CD4-positive, alpha-beta T cell (primary cell): ENCODE results near the gene COL23A1. TPM values are rescaled to one million over a fixed set of nuclear protein-coding genes. Genes with fewer than 3 reads are reported as not detected.

Experiments
- ATAC-seq: fragments of 200-7000 bp; cut with Tn5 transposase; one replicate; pipeline ENCODE4 v1.10.0; 2022; ENCODE audit warnings: mild to moderate bottlenecking; ENCODE audit not compliant: poor library complexity
- CTCF ChIA-PET: fragments of 350-600 bp; sonication (Branson Sonifier 250); formaldehyde crosslinking; loops from one replicate; lab custom pipeline; 2021; ENCODE audit warnings: antibody characterized with exemption, inconsistent platforms; lab: Charles Lee
- POLR2A ChIA-PET: fragments of 350-600 bp; sonication (Branson Sonifier 250); formaldehyde crosslinking; loops from one replicate; lab custom pipeline; 2021; ENCODE audit warnings: antibody characterized with exemption, inconsistent platforms; lab: Charles Lee
- DNase-seq, 14 experiments: peaks; one replicate each; pipeline ENCODE4 v3.0.0-alpha.2; 2013 to 2020; ENCODE audit warnings: mixed read lengths in 2 of 14
- H3K27ac ChIP-seq, 2 donors: one replicate each; pipeline versions ENCODE4 v1.5.1 to v1.7.0; 2013; ENCODE audit warnings: low read length in 2 of 2, low read depth in 1 of 2, mild to moderate bottlenecking in 1 of 2
- H3K27me3 ChIP-seq, 2 experiments: 1 replicate in 1 of 2; 2 replicates in 1 of 2; pipeline versions ENCODE4 v1.6.1 to v1.7.0; 2013; ENCODE audit warnings: low read length in 2 of 2, control low read depth in 1 of 2, mild to moderate bottlenecking in 1 of 2, moderate library complexity in 1 of 2; ENCODE audit not compliant: insufficient read depth in 2 of 2, control insufficient read depth in 1 of 2
- H3K36me3 ChIP-seq: one replicate; pipeline ENCODE4 v1.6.1; 2013; ENCODE audit warnings: low read length, control low read depth; ENCODE audit not compliant: insufficient read depth
- H3K4me1 ChIP-seq: one replicate; pipeline ENCODE4 v1.6.1; 2013; ENCODE audit warnings: low read length, control low read depth; ENCODE audit not compliant: insufficient read depth
- H3K4me3 ChIP-seq: one replicate; pipeline ENCODE4 v1.5.1; 2013; ENCODE audit warnings: mild to moderate bottlenecking, low read length, moderate library complexity
- H3K9me3 ChIP-seq, 2 experiments: 1 replicate in 1 of 2; 2 replicates in 1 of 2; pipeline versions ENCODE4 v1.6.1 to v1.7.0; 2013; ENCODE audit warnings: low read length in 2 of 2, mild to moderate bottlenecking in 2 of 2, control low read depth in 1 of 2, moderate library complexity in 1 of 2; ENCODE audit not compliant: control insufficient read depth in 1 of 2, insufficient read depth in 1 of 2
- H3K27ac Mint-ChIP-seq: one replicate; pipeline ENCODE4 v1.8.0; 2020; ENCODE audit warnings: mixed read lengths
- H3K27me3 Mint-ChIP-seq: one replicate; pipeline ENCODE4 v1.8.0; 2021; ENCODE audit warnings: mixed read lengths
- H3K36me3 Mint-ChIP-seq: one replicate; pipeline ENCODE4 v1.8.0; 2021; ENCODE audit warnings: low read depth, mixed read lengths
- H3K4me1 Mint-ChIP-seq: one replicate; pipeline ENCODE4 v1.8.0; 2021; ENCODE audit warnings: low read depth, mixed read lengths
- H3K4me3 Mint-ChIP-seq: one replicate; pipeline ENCODE4 v1.8.0; 2020; ENCODE audit warnings: mild to moderate bottlenecking, mixed read lengths
- H3K9me3 Mint-ChIP-seq: one replicate; pipeline ENCODE4 v1.8.0; 2020; ENCODE audit warnings: mixed read lengths
- intact Hi-C, 2 experiments: fragments of 100-400 bp; cut with DNase I in 1 of 2; cut with micrococcal nuclease in 1 of 2; formaldehyde crosslinking; loops; one replicate each; pipeline versions ENCODE4 v1.15.1 to v1.9.0; 2023 to 2025; cut with DNase I, micrococcal nuclease
- total RNA-seq, 174 experiments: library from RNA in 2 of 174; stranded (reverse) in 2 of 174; gene quantifications; one replicate each; pipeline ENCODE4 v1.2.3 and lab custom pipeline; 2021 to 2026
- TF ChIP-seq, protein P1 (sequence below): fragments of 200-600 bp; IDR thresholded peaks from one replicate; pipeline ENCODE4 v1.8.0; 2022; ENCODE audit warnings: antibody characterized with exemption, mild to moderate bottlenecking

The COL23A1 gene
- total RNA-seq, 2 experiments from 2014 or later = not detected

DNA sequence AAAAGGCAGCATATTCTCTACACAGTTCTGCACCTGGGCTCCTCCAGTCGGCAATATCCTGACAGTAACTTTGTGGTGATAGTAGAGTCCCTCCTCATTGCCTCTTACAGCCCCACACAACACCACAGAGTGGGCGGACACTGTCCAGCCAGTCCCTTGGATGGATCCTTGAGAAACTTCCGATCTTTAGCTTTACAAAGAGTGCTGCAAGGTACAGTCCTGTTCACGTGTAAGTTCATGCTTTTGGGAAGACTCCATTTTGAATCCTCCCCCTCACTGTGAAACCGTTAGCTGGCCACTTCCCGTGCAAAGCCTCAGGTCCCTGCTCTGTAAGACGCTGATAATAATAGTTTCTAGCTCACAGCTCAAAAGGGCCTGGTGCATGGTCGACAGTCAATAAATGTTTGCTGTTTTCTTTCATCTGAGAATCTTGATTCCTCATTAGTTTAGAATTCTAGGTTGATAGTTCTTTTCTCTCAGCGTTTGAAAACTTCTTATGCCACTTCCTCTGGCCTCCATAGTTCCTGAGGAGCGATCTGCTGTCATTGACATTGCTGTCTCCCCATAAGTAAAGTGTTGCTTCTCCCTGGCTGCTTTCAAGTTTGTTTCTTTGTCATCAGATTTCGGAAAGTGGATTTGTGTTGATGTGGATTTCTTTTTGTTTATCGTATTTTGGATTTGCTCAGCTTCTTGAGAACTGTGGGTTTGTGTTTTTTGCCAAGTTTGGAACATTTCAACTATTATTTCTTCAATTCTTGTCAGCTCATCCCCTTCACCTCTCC is 82.9 kb downstream of the COL23A1 start:
- CTCF ChIA-PET = no interaction called here
- no peaks in the 10 kb centered on the region for H3K27me3 ChIP-seq
- intact Hi-C loops = no loop called here
- no peaks in the 10 kb centered on the region for H3K9me3 ChIP-seq
- H3K4me3 ChIP-seq = no peak overlapping the region
- DNase-seq (no peak), ATAC-seq (no peak)
- POLR2A ChIA-PET = interaction anchor here (0.7 kb wide), 1 partner anchor 29 kb away, joined by 3 read pairs; no protein-coding TSS in a partner anchor
- Mint-ChIP-seq H3K27ac (no peak overlapping the region), H3K27me3 (peaks cover 5% of the 10 kb centered on the region), H3K4me1 (no peaks in the 10 kb centered on the region), H3K9me3 (no peaks in the 10 kb centered on the region), H3K36me3 (no peaks in the 10 kb centered on the region), H3K4me3 (no peak overlapping the region)
- H3K27ac ChIP-seq = no peak overlapping the region
- no peaks in the 10 kb centered on the region for H3K4me1 ChIP-seq
- TF ChIP-seq, protein P1, sequence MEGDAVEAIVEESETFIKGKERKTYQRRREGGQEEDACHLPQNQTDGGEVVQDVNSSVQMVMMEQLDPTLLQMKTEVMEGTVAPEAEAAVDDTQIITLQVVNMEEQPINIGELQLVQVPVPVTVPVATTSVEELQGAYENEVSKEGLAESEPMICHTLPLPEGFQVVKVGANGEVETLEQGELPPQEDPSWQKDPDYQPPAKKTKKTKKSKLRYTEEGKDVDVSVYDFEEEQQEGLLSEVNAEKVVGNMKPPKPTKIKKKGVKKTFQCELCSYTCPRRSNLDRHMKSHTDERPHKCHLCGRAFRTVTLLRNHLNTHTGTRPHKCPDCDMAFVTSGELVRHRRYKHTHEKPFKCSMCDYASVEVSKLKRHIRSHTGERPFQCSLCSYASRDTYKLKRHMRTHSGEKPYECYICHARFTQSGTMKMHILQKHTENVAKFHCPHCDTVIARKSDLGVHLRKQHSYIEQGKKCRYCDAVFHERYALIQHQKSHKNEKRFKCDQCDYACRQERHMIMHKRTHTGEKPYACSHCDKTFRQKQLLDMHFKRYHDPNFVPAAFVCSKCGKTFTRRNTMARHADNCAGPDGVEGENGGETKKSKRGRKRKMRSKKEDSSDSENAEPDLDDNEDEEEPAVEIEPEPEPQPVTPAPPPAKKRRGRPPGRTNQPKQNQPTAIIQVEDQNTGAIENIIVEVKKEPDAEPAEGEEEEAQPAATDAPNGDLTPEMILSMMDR = no peak
- no peaks in the 10 kb centered on the region for H3K36me3 ChIP-seq

DNA sequence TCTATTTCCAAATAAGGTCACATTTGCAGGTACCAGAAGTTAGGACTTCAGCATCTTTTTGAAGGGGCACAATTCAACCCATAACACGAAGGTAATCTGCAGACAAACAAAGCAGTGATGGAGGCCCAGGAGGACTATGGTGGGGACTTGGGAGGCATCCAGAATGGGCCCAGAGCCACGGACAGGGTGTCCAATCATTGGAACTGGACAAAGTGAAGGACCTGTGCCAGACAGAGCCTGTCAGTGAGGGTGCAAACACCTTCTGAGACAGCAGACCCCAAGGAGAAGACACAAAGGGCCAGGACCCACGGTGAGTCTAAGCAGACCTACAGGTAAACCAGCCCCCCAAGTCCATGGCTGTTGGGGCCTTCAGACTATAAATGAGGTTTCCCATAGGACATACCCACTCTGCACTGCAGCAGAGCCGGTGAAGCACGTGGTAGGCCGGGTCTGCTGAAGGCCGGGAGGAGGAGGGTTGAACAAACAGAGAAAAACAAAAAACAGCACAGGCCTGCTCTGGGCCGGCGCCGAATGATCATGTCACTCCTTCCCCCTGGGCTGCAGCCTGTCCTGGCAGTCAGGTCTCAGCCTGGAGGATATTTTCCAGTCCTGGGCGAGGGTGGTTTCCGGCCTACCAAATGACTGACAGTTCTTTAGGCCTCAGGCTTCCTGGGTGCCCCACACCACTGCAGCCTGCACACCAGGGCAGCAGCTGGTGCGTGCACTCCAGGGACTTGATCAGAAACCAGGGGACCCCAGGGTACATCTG is 84.4 kb downstream of the COL23A1 start:
- Mint-ChIP-seq H3K4me3 (no peak overlapping the region), H3K36me3 (no peaks in the 10 kb centered on the region), H3K27me3 (no peaks in the 10 kb centered on the region), H3K9me3 (no peaks in the 10 kb centered on the region), H3K4me1 (no peaks in the 10 kb centered on the region), H3K27ac (no peak overlapping the region)
- Histone ChIP-seq H3K36me3 (no peaks in the 10 kb centered on the region), H3K4me1 (no peaks in the 10 kb centered on the region), H3K9me3 (no peaks in the 10 kb centered on the region), H3K27ac (no peak overlapping the region), H3K4me3 (no peak overlapping the region), H3K27me3 (no peaks in the 10 kb centered on the region)
- intact Hi-C loops = no loop called here
- ATAC-seq (no peak), DNase-seq (no peak)
- TF ChIP-seq, protein P1 = no peak
- POLR2A ChIA-PET = no interaction called here
- CTCF ChIA-PET = no interaction called here

DNA sequence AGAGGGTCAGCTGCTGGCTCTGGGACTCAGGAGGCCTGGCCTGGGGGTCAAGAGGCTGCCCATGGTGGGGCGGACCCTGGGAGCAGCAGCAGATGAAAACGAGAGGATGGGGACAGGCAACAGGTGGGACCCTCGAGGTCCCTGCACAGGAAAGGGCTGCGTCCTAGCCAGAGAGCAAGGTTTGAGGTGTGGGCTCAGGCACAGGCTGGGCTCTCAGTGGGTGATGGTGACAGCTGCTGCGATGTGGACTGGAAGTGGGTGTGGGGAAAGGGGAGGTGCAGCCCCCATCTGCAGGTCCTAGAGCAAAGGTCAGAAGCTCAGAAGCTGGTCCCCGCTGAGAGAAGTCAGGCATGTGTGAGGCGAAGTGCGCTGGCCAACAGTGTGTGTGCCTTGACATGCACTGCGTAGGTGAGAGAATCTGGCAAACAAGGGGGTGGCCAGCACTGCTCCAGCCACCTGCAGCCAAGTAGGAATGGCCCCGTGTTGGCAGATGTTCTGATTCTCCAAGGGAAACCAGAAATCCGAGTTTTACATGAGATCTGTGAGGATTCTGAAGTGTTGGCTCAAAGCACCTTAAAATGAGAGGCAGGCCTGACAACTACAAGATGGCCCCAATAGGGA is 85.7 kb downstream of the COL23A1 start:
- no peaks in the 10 kb centered on the region for H3K9me3 Mint-ChIP-seq
- Histone ChIP-seq H3K36me3 (no peaks in the 10 kb centered on the region), H3K9me3 (no peaks in the 10 kb centered on the region), H3K4me1 (no peaks in the 10 kb centered on the region), H3K27me3 (no peaks in the 10 kb centered on the region), H3K27ac (no peak overlapping the region), H3K4me3 (no peak overlapping the region)
- CTCF ChIA-PET = no interaction called here
- H3K4me3 Mint-ChIP-seq = no peak overlapping the region
- ATAC-seq (no peak), DNase-seq (no peak)
- intact Hi-C loops = no loop called here
- POLR2A ChIA-PET = no interaction called here
- no peaks in the 10 kb centered on the region for H3K27me3 Mint-ChIP-seq
- H3K27ac Mint-ChIP-seq = no peak overlapping the region
- H3K4me1 Mint-ChIP-seq = no peaks in the 10 kb centered on the region
- no peaks in the 10 kb centered on the region for H3K36me3 Mint-ChIP-seq
- TF ChIP-seq, protein P1 = no peak
